ENCODE data around the gene CXCR6. TPM values are rescaled to one million over a fixed set of nuclear protein-coding genes. Genes with fewer than 3 reads are reported as not detected.

CXCR6 gene
- total and polyA plus RNA-seq, 2 of the 13 experiments (the other 11 are each of a cell fraction or from before 2014, with no cell fraction given), result not detected

DNA sequence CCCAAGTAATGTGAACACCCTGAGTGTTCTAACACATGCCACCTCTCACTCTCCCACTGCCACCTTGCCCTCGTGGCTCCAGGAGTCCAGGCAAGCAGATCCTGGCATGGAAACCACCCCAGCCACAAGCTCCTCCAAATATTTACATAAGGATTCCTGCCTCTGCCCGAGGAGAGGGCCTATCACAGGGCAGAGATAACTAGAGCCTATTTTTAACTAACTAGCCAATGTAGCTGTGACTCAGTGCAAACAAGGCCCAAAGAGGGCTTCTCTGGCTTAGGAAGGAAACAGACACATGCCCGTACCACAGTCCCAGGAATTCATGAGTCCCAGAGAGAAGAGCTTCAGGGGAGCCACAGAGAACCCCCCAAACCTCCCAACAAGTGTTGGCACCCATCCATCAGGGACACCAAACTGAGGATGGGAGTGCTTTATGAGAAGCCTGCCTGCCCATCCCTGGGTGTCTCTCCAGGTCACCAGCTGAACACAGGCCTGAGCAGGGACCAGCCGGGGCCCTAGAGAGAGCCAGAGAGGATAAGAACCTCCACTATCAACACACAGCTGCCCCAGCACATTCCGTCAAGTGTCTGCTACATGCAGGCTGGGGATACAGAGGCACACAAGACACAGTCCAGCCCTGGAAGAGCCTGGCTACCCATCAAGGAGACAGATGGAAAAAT is 43.2 kb downstream of the CXCR6 start (continued):
- TF ChIP-seq ZBED4 (CRISPR knock-in tag; IDR thresholded peaks at IDR 0.05; ENCODE audit: borderline replicate concordance) (0 out of 2 replicates have a peak, but pooled peaks have one; percentile 52), FOXA1 (IDR thresholded peaks at IDR 0.05) (no peak), FOXA1 (CRISPR knock-in tag; IDR thresholded peaks at IDR 0.05) (peak; percentile 70), CCAR2 (optimal IDR thresholded peaks at IDR 0.05; ENCODE audit: low read depth, low read length) (no peak), HNF4A (CRISPR knock-in tag; IDR thresholded peaks at IDR 0.05) (no peak), YEATS2 (CRISPR knock-in tag; IDR thresholded peaks at IDR 0.05; ENCODE audit: borderline replicate concordance) (peak; percentile 47; the same call in 1 of the 2 replicates), BRCA1 (CRISPR knock-in tag; IDR thresholded peaks at IDR 0.05) (no peak), ZNF790 (CRISPR knock-in tag; IDR thresholded peaks at IDR 0.05; ENCODE audit: borderline replicate concordance) (no peak), FOSL2 (CRISPR knock-in tag; IDR thresholded peaks at IDR 0.05) (peak; percentile 95), DBP (CRISPR knock-in tag; IDR thresholded peaks at IDR 0.05; ENCODE audit: not compliant biosample characterization) (no peak), SRF (IDR thresholded peaks at IDR 0.05; ENCODE audit: low read depth, low read length) (no peak), ZNF263 (CRISPR knock-in tag; IDR thresholded peaks at IDR 0.05) (no peak), ZNF333 (CRISPR knock-in tag; IDR thresholded peaks at IDR 0.05; ENCODE audit: borderline replicate concordance) (no peak), ZNF879 (CRISPR knock-in tag; IDR thresholded peaks at IDR 0.05) (no peak), SOX13 (IDR thresholded peaks at IDR 0.05) (no peak), SOX13 (CRISPR knock-in tag; conservative IDR thresholded peaks at IDR 0.05 in 1 of 2, IDR thresholded peaks at IDR 0.05 in 1 of 2) (peak in 1 of 2 experiments; percentile 33; a peak in 1 of 4 replicates), ZNF512 (CRISPR knock-in tag; IDR thresholded peaks at IDR 0.05) (no peak)
- TF ChIP-seq, protein P1, sequence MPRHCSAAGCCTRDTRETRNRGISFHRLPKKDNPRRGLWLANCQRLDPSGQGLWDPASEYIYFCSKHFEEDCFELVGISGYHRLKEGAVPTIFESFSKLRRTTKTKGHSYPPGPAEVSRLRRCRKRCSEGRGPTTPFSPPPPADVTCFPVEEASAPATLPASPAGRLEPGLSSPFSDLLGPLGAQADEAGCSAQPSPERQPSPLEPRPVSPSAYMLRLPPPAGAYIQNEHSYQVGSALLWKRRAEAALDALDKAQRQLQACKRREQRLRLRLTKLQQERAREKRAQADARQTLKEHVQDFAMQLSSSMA (CRISPR knock-in tag; IDR thresholded peaks at IDR 0.05), result no peak
- TF ChIP-seq, protein P2, sequence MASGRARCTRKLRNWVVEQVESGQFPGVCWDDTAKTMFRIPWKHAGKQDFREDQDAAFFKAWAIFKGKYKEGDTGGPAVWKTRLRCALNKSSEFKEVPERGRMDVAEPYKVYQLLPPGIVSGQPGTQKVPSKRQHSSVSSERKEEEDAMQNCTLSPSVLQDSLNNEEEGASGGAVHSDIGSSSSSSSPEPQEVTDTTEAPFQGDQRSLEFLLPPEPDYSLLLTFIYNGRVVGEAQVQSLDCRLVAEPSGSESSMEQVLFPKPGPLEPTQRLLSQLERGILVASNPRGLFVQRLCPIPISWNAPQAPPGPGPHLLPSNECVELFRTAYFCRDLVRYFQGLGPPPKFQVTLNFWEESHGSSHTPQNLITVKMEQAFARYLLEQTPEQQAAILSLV (CRISPR knock-in tag; IDR thresholded peaks at IDR 0.05; ENCODE audit: borderline replicate concordance), result no peak
